WTC11 (cell line): ENCODE results near the gene BOC. TPM values are rescaled to one million over a fixed set of nuclear protein-coding genes. Genes with fewer than 3 reads are reported as not detected.

Experiments used
- ATAC-seq: fragments of 200-7000 bp; cut with Tn5 transposase; 2 replicates; pipeline ENCODE4 v1.10.0; 2021; ENCODE audit warnings: mild to moderate bottlenecking, moderate library complexity
- CTCF ChIA-PET: fragments of 300-600 bp; sonication (Branson Sonifier 250); formaldehyde crosslinking; loops from one replicate; lab custom pipeline; 2021; ENCODE audit warnings: antibody characterized with exemption; lab: Charles Lee
- POLR2A ChIA-PET: fragments of 350-600 bp; sonication (Branson Sonifier 250); formaldehyde crosslinking; loops from one replicate; lab custom pipeline; 2021; ENCODE audit warnings: antibody characterized with exemption; lab: Charles Lee
- DNase-seq: peaks from one replicate; pipeline ENCODE4 v3.0.0; 2021; ENCODE audit warnings: low spot score
- H3K27ac Mint-ChIP-seq: 2 replicates; pipeline ENCODE4 v1.8.0; 2021; ENCODE audit warnings: mixed read lengths
- H3K27me3 Mint-ChIP-seq: 2 replicates; pipeline ENCODE4 v1.8.0; 2021; ENCODE audit warnings: low read depth, mild to moderate bottlenecking, moderate library complexity, mixed read lengths
- H3K36me3 Mint-ChIP-seq: 2 replicates; pipeline ENCODE4 v1.8.0; 2021; ENCODE audit warnings: mixed read lengths
- H3K4me1 Mint-ChIP-seq: 2 replicates; pipeline ENCODE4 v1.8.0; 2022; ENCODE audit warnings: mixed read lengths
- H3K4me3 Mint-ChIP-seq: 2 replicates; pipeline ENCODE4 v1.8.0; 2021; ENCODE audit warnings: mild to moderate bottlenecking, moderate library complexity, mixed read lengths
- H3K9me3 Mint-ChIP-seq: 2 replicates; pipeline ENCODE4 v1.8.0; 2021; ENCODE audit warnings: mixed read lengths
- ATF1 ChIP-seq: sonication (generic); formaldehyde crosslinking; IDR thresholded peaks from 2 replicates; pipeline ENCODE4 v1.8.1; 2023; ENCODE audit warnings: mild to moderate bottlenecking, moderate library complexity, missing genetic modification reagents
- ATF3 ChIP-seq: sonication (generic); formaldehyde crosslinking; conservative IDR thresholded peaks from 2 replicates; pipeline ENCODE4 v1.8.1; 2022; ENCODE audit warnings: mild to moderate bottlenecking, missing genetic modification reagents
- CDX4 ChIP-seq: fragments of 250-450 bp; sonication (Bioruptor Pico); IDR thresholded peaks from 2 replicates; pipeline ENCODE4 v1.9.0; 2021; ENCODE audit warnings: moderate library complexity, mild to moderate bottlenecking, inconsistent platforms, borderline replicate concordance
- CREM ChIP-seq: sonication (generic); formaldehyde crosslinking; IDR thresholded peaks from 2 replicates; pipeline ENCODE4 v1.8.1; 2022; ENCODE audit warnings: mild to moderate bottlenecking, missing genetic modification reagents, moderate library complexity
- EMX1 ChIP-seq: fragments of 250-450 bp; sonication (Bioruptor Pico); IDR thresholded peaks from 2 replicates; pipeline ENCODE4 v1.8.0; 2021; ENCODE audit warnings: mild to moderate bottlenecking
- ESRRA ChIP-seq: sonication (generic); formaldehyde crosslinking; IDR thresholded peaks from 2 replicates; pipeline ENCODE4 v1.8.1; 2022; ENCODE audit warnings: mild to moderate bottlenecking, missing genetic modification reagents, borderline replicate concordance
- FOXK1 ChIP-seq: sonication (generic); formaldehyde crosslinking; IDR thresholded peaks from 2 replicates; pipeline ENCODE4 v1.8.0; 2022; ENCODE audit warnings: mild to moderate bottlenecking, moderate library complexity, missing genetic modification reagents
- HMGA2 ChIP-seq: fragments of 250-450 bp; sonication (Bioruptor Pico); IDR thresholded peaks from 2 replicates; pipeline ENCODE4 v1.4.0; 2021; ENCODE audit warnings: mild to moderate bottlenecking, moderate library complexity
- KAT7 ChIP-seq: sonication (generic); formaldehyde crosslinking; IDR thresholded peaks from 2 replicates; pipeline ENCODE4 v1.8.1; 2023; ENCODE audit warnings: missing genetic modification reagents, mild to moderate bottlenecking, borderline replicate concordance
- MLX ChIP-seq: sonication (generic); formaldehyde crosslinking; IDR thresholded peaks from 2 replicates; pipeline ENCODE4 v1.8.1; 2023; ENCODE audit warnings: mild to moderate bottlenecking, missing genetic modification reagents, moderate library complexity
- NR2C2 ChIP-seq: sonication (generic); formaldehyde crosslinking; IDR thresholded peaks from 2 replicates; pipeline ENCODE4 v1.8.0; 2022; ENCODE audit warnings: mild to moderate bottlenecking, missing genetic modification reagents
- OVOL2 ChIP-seq: fragments of 250-450 bp; sonication (Bioruptor Pico); IDR thresholded peaks from 2 replicates; pipeline ENCODE4 v1.9.0; 2021; ENCODE audit warnings: mild to moderate bottlenecking, borderline replicate concordance
- SMAD3 ChIP-seq: sonication (generic); formaldehyde crosslinking; IDR thresholded peaks from 2 replicates; pipeline ENCODE4 v1.8.0; 2022; ENCODE audit warnings: missing genetic modification reagents, mild to moderate bottlenecking, borderline replicate concordance
- SMAD4 ChIP-seq: sonication (generic); formaldehyde crosslinking; IDR thresholded peaks from 2 replicates; pipeline ENCODE4 v1.8.0; 2022; ENCODE audit warnings: mild to moderate bottlenecking, missing genetic modification reagents
- TCF7 ChIP-seq: sonication (generic); formaldehyde crosslinking; IDR thresholded peaks from 2 replicates; pipeline ENCODE4 v1.8.0; 2022; ENCODE audit warnings: mild to moderate bottlenecking, low read depth, missing genetic modification reagents, moderate library complexity
- TEAD4 ChIP-seq: sonication (generic); formaldehyde crosslinking; IDR thresholded peaks from 2 replicates; pipeline ENCODE4 v1.8.0; 2022; ENCODE audit warnings: mild to moderate bottlenecking, missing genetic modification reagents
- TP53 ChIP-seq: sonication (generic); formaldehyde crosslinking; IDR thresholded peaks from 2 replicates; pipeline ENCODE4 v1.8.1; 2023; ENCODE audit warnings: mild to moderate bottlenecking, missing genetic modification reagents
- USF1 ChIP-seq: sonication (generic); formaldehyde crosslinking; IDR thresholded peaks from 2 replicates; pipeline ENCODE4 v1.8.0; 2022; ENCODE audit warnings: mild to moderate bottlenecking, missing genetic modification reagents
- ZBTB43 ChIP-seq: sonication (generic); formaldehyde crosslinking; IDR thresholded peaks from 2 replicates; pipeline ENCODE4 v1.8.1; 2023; ENCODE audit warnings: mild to moderate bottlenecking, missing genetic modification reagents
- ZNF317 ChIP-seq: sonication (generic); formaldehyde crosslinking; IDR thresholded peaks from 2 replicates; pipeline ENCODE4 v1.8.1; 2023; ENCODE audit warnings: low read depth, mild to moderate bottlenecking, moderate library complexity, missing genetic modification reagents, borderline replicate concordance
- ZNF396 ChIP-seq: fragments of 250-450 bp; sonication (Bioruptor Pico); IDR thresholded peaks from 2 replicates; pipeline ENCODE4 v1.8.0; 2021; ENCODE audit warnings: mild to moderate bottlenecking, moderate library complexity, borderline replicate concordance
- ZNF512 ChIP-seq: sonication (generic); formaldehyde crosslinking; IDR thresholded peaks from 2 replicates; pipeline ENCODE4 v1.8.1; 2022; ENCODE audit warnings: missing genetic modification reagents, borderline replicate concordance
- ZNF532 ChIP-seq: fragments of 250-450 bp; sonication (Bioruptor Pico); IDR thresholded peaks from 2 replicates; pipeline ENCODE4 v1.9.0; 2021; ENCODE audit warnings: mild to moderate bottlenecking, borderline replicate concordance
- total RNA-seq: library from RNA; stranded (reverse); gene quantifications from 3 replicates; pipeline ENCODE4 v1.2.3, GENCODE V29; 2021

The BOC gene
- total RNA-seq, 1 experiment from 2014 or later, result 8.0 TPM

GRCh38 chr3:113270068-113270467, 58.7 kb downstream of the BOC start (continued):
- TF ChIP-seq SMAD3 (CRISPR knock-in tag), result no peak
- no peak for TF ChIP-seq FOXK1
- TF ChIP-seq OVOL2 (CRISPR knock-in tag), result no peak
- TF ChIP-seq ESRRA (CRISPR knock-in tag), result no peak
- TF ChIP-seq ATF3 (CRISPR knock-in tag), result no peak
- TF ChIP-seq EMX1 (CRISPR knock-in tag), result no peak
- no peak for TF ChIP-seq ZNF396 (CRISPR knock-in tag)
- no peak for TF ChIP-seq TEAD4 (CRISPR knock-in tag)
- TF ChIP-seq USF1 (CRISPR knock-in tag), result no peak

- TF ChIP-seq ZNF512 (no peak), ZNF532 (CRISPR knock-in tag) (no peak), SMAD4 (CRISPR knock-in tag) (no peak), ZBTB43 (no peak), HMGA2 (CRISPR knock-in tag) (no peak), NR2C2 (CRISPR knock-in tag) (no peak), ATF1 (no peak), MLX (no peak), OVOL2 (CRISPR knock-in tag) (no peak), TP53 (CRISPR knock-in tag) (no peak), CREM (no peak), CDX4 (CRISPR knock-in tag) (no peak), KAT7 (CRISPR knock-in tag) (no peak), TCF7 (no peak), ZNF317 (CRISPR knock-in tag) (no peak)
- DNase-seq (no peak), ATAC-seq (no peak)
- Mint-ChIP-seq H3K4me3 (no peak overlapping the region), H3K4me1 (peaks cover 23% of the 10 kb centered on the region), H3K9me3 (no peaks in the 10 kb centered on the region), H3K27ac (no peak overlapping the region), H3K36me3 (no peaks in the 10 kb centered on the region), H3K27me3 (peaks cover 2% of the 10 kb centered on the region; the same call in 1 of the 2 replicates)
- ChIA-PET POLR2A (no interaction called here), CTCF (interaction anchor here (1.2 to 2.3 kb wide), 2 partner anchors 9 to 17 kb away, joined by 3 to 10 read pairs; no protein-coding TSS in a partner anchor)
Measured at GRCh38 chr3:113270786-113271185, 59.4 kb downstream of the BOC start.
